CD4-positive, alpha-beta T cell treated with Interleukin-4 for 4 hours (primary cell): ENCODE measurements around the gene ITGA4.
A peak's percentile ranks its signal among the peaks of the same experiment; 100 is the strongest.

Source experiments
- DNase-seq: peaks from one replicate; pipeline ENCODE4 v3.0.0-alpha.2; 2020

Gene ITGA4

GRCh38 chr2:181459621-181460021, 2.4 kb downstream of the ITGA4 start:
- no peak for DNase-seq

DNA sequence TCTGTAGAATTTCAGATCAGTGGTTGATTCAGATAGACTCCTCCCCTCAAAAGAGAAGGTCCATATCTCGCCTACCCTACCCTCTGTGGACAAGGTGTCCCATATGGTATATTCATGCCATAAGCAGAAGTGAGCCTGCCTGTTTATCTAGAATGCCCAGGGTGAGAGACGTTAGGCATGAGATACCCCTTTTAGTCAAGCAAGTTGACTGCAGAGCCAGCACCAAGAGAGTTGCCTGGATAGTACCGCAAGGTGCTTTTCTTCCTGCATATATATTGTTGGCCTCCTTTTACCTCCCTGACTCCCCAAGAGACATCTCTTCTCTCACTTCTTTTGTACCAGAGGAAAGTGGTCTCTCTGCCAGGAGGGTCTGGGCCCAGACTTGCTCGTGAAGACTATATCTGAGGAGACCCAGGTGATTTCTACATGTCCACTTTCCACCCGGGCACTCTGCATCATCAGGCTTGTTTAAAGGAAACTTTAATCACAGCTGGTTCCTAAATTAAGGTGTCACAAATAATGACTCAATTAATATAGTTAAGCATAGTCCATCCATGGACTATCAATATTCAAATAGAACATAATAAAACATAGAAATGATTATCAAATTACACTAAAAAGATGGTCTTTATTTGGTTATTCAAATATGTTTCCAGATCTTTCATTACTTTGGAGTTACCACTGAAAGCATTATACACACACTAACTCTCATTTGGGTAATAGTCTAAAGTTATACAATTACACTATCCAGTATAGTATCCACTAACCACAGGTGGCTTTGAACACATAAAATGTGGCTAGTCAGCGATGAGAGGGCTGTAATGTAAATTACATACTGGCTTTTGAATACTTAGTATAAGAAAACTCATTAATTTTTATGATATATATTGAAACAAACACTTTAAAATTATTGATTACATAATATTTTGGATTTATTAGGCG, 4.1 kb downstream of the ITGA4 start:
- peak; percentile 51 for DNase-seq

- peak; percentile 56 for DNase-seq
These were observed 4.8 kb downstream of the ITGA4 start for GRCh38 chr2:181462033-181462432.

- DNase-seq, result peak; percentile 42
These were observed 6.4 kb downstream of the ITGA4 start for GRCh38 chr2:181463588-181463987.

GRCh38 chr2:181464966-181465365, 7.8 kb downstream of the ITGA4 start:
- DNase-seq, result peak; percentile 32

DNA sequence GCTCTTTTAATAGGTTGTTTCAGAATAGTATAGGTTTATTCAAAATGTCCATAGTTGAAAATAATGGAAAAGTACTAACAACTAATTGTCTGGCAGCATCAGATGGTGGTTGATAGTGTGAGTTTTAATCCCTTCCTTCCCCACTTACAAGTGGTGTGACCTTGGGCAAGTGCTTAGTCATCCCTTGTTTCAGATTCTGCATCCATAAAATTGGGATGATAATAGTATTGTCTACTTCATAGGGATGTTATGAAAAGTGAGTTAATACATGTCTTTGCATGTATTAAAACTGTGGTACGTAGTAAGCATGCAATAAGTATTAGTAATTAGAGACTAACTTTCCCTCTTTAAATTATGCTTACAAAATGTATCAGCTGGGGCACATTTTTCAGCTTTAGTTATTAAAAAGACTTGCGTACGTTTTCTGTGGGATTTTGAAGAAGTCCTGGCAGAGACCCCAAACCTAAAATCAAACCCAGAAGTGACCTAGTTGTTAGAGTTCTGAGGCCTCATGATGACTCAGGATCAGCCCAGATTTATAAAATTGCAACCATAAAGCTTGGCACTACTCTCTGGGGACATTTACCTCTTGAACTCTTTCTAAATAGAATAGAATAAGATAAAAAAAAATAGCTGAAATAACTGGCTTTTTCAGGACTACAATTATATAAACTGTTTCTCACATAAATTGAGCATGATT, 8.6 kb downstream of the ITGA4 start:
- peak; percentile 28 for DNase-seq

DNA sequence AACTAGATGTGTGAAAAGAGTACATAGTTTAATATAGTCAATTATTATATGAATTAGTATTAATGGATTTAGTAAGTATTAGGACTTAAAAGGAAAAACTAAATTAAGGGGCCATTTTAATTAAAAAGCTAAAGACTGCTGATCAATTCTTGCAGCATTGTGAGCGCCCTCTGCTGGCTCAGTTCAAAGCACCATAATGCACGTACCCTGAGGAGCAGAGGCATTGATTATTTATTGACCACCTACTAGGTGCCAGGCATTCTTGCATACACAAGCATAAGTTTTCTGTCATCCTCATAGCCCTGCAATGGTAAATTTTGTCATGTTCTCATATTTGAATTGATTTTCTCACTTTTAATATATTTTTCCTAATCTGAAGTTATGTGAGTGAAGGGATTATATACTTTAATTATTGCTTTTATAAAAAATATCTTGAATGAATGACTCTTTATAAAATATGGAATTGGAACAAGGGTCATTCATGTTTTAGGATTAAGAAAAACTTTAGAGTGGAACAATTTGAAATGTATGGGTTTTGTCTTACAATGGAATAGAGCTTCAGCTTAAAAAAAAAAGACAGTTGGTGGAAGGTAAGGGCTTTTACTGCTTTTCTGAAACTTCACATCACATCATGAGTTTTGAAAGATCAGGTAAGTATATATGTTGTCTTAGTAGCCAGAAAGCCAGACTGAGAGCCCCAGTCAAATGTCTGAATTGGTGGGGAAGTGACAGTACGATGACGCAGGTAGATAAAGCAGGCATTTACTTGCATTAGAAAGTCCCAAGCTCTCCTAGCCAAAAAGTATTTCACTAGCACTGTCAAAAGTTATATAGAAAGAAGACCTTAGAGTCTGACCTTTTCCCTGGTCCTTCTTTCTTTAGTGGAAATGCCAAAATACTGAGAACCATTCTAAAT, 9.7 kb downstream of the ITGA4 start:
- peak; percentile 67 for DNase-seq

DNA sequence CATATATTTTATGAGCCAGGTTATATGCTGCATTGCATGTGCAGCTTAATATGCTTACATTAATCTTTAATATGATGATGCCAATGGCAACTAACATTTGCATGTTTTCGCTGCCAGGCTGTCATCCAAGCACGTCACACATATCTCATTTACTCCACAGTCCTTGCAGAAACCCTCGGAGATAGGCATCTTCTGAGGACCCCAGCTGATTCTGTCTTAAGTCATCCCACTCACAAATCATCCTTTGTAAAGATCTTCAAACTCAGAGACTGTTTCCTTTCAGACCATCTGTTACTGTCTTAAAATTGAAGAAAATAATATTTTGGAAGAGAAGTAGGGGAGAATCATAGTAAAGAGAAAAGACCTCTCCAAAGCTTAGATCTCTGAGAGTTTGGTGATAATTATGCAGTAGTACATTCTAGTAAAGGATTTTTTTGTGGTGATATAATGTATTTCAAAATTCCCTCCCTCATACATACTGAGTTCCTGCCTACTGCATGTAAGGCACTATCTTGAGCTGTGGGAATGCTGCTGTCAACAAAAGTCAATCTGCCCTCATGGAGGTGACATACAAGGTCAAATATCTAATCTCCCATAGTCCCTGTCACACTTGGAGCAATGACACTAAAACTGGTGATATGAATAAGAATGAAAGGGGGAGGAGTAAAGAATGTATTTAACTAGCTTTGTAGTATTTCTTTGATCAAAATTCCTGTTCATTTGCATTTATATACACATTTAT, 11.0 kb downstream of the ITGA4 start:
- no peak for DNase-seq

GRCh38 chr2:181468811-181469210, 11.6 kb downstream of the ITGA4 start:
- DNase-seq, result no peak

GRCh38 chr2:181471226-181471625, 14.0 kb downstream of the ITGA4 start:
- peak; percentile 67 for DNase-seq

DNA sequence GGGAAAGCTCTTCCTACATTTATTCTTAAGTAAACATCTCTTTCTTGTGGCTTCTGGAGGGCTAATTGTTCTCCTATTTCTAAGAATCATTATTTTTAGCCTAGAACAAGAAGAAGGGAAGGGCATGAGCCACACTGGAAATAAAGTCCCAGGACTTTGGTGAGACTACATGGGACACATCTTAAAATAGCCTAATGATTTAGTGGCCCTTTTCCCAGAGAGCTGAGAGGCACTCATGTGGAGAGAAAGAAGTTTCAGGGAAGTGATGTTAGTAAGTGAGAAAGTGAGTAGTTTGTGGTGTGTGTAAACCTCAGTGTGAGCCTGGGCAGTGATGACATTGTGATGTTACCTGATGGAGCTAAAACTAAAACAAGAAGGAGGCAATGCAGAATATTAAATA, 14.6 kb downstream of the ITGA4 start:
- peak; percentile 44 for DNase-seq

DNA sequence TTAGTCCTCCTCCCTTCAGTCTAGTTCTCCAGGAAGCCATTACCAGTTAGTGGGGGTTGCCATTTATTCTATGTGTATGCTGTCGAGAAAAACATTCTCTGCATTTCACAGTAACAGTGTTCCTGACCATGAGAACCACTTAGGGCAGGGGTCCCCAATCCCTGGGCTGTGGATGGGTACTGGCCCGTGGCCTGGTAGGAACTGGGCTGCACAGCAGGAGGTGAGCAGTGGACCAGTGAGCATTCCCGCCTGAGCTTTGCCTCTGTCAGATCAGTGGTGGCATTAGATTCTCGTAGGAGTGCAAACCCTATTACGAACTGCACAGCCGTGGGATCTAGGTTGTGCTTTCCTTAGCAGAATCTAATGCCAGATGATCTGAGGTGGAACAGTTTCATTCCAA, 15.8 kb downstream of the ITGA4 start:
- DNase-seq, result no peak

DNA sequence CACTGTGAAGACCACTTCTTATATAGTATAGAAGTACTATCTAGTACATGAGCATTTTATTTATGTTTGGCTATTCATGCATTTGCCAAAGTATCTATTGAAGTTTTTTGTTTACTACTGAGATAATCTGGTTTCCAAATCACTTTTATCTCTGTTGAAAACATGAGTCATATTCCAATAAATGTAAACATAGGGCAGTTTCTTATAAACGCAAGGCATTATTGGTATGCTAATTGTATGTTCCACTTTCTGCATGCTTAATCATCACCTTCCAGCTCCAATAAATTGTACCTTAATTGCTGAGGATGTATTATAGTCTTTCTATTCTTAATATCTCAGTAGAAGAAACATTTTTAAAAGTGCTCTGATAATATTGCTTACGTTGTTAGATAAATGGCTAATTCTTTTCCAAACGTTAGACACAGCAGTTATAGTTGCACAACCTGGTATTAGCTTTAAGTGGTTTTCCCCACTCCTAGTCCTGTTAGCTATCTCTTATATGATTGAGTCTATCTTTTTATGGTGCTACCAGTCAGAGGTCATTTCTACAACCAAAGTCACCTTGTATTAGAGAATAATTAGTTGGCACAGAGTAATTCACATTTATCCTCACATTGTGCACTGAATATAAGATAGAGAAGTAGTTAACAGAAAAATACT, 17.2 kb downstream of the ITGA4 start:
- no peak for DNase-seq

DNA sequence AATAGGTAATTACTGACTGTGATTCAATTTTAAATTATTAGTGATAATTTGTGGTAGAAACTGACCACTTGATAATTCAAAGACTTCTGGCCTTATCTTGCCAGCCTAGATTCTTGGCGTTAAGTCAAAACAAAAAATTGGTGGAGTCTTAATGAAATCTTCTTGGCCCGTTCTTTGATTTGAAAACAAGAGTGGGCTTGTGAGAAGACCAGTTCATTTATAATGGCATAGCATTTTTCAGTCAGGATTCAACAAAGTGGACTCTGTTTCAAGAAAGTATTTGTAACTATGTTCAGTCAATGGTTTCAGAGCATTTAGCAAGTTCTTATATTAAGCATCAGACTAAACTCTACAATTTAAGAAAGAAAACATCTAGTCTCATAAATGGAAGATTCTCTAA, 26.0 kb downstream of the ITGA4 start:
- no peak for DNase-seq

DNA sequence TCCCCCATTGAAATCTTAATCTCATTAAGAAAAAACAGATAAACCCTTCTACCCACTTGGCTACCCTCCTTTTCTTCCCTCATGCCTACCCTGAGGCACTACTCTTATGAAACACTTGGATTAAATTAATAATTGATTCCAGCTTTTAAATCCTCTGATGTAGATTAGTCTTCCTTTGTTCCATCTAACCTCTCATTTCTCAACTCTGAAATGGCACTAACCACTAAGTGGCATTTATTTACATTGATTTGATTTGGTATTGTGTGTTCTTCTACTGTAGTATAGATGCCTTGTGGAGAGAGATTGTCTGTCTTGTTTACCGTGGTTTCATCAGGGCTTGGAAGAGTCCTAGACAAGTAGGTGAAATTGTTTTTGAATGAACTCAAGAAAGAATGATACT, 26.7 kb downstream of the ITGA4 start:
- DNase-seq, result no peak

DNA sequence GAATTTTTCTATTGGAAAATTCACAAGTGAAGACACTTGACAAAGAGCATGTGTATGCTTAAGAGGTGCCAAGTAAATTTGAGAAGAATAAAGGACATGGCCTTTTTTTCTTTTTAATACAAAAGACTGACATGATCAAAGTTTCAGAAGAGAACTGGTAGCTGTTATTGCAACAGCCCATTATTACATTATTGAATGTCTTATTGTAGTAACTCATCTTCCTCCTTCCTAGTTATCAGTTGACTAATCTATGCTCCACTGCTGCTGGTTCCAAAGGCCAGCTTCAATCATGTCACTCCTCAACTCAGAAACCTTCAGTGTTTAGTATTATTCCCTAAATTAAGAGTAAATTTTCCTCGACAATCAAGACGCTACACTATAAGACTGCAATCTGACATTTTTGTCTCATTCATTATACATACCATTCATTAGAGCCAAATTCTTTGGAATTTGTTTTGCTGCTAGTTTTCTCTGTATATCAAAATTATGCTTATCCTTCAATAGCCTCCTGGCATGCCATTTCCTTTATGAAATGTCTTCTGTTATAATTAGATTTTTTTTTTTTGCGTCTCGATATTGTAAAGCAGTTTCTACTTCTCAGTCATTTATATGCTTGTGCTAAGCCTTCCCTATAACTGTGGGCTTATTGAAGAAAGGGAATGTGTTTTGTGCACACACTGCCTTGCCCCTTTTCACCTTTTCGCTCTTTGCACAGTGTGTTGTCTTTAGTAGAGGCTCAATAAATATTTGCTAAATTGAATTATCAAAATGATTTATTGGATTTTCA, 27.9 kb downstream of the ITGA4 start:
- DNase-seq, result no peak

DNA sequence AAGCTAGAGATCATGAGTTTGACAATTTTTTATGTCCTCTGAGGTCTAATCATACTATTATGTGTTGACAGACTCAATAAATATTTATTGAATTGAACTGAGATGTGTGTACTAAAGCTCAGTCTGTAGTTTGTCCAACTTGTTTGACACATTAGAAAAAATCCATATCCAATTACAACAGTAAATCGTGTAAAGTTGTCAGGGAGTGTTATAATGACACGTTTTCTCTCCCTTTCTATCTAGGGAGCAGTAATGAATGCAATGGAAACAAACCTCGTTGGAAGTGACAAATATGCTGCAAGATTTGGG, 28.4 kb downstream of the ITGA4 start:
- DNase-seq, result no peak

DNA sequence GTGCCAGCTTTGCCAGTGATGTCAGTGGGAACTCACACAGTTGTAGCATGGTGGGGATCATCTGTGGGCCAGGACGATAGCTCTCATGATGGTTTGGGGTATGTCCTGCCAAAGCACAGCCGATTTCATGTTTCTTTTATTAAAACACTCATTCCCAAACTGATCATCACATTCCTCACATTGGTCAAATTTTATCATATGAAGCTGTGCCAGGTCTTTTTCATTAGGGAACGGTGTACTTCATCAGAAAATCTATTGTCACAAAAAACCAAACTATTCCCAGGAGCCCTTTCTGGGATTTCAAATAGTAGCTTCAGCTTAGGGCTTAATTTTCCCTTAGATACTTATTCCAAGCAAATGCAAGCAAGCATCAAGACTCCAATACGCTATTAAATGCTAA, 42.0 kb downstream of the ITGA4 start:
- no peak for DNase-seq

DNA sequence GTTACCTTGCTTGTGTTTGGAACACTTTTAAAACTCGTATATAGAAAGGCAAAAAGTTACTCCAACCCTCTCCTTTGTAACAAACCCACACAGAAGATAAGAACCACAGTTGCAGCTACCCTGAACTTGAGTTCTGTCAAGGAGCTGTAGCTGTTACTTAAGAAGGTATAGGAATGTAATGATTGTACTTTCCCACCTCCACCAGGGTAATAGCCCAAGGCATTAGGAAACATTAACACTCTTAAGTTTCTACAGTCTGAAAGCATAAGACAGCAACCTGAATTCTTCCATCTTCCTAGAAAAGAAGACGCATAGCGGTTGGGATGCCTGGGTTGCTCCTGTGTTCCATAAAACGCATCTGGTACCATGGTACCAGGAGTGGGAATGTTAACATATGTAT, 43.0 kb downstream of the ITGA4 start:
- no peak for DNase-seq

DNA sequence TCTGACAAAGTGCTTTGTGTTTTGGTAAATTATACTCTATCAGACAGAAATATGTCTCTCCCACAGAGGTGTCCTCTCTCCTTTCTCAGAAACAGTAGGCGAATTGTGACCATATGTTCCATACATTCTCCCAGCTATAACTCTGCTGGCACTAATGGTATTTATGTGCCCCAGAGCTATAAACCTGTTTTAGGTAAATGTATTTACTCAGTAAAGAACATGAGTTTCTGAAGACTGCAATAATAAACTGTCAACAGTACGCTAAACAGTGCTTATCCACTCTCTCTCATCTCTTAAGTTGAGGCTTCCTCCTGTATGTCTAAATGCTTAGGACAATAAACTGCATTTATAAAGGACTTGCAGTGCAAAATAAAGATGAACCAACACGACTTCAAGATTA, 58.5 kb downstream of the ITGA4 start:
- no peak for DNase-seq

DNA sequence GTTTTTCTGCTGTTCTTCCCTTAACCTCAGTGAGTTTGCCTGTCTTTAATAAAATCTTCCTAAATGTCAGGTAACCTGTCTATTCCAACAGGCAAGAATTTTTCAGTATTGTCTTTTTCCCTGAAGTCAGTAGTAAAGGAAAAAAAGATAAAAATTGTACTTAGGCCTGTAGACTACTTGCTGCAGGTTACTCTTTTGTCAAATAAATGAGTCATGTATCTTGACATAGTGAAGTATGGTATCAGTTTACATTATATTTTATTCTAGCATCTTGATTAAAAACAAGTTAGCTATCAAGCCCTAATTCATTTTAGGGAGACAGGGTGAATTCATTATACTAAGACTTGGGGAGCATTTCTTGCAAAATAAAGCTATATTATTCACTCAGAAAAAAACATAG, 59.8 kb downstream of the ITGA4 start:
- DNase-seq, result no peak
